Vagina (tissue), 2 donors: ENCODE measurements around the gene BASP1.

Experiments
- POLR2A ChIP-seq, 2 donors: fragments of 450-650 bp; IDR thresholded peaks; one replicate each; pipeline ENCODE4 v1.6.1; 2017; ENCODE audit warnings: antibody characterized with exemption in 2 of 2, mild to moderate bottlenecking in 2 of 2, moderate library complexity in 2 of 2
- POLR2AphosphoS5 ChIP-seq, 2 donors: sonication (generic); formaldehyde crosslinking; IDR thresholded peaks; one replicate each; pipeline ENCODE4 v1.9.0; 2017; ENCODE audit warnings: antibody characterized with exemption in 2 of 2, mild to moderate bottlenecking in 2 of 2, low read depth in 1 of 2; ENCODE audit not compliant: insufficient read depth in 1 of 2
- TF ChIP-seq, protein P1 (sequence below), 3 experiments: fragments of 450-650 bp in 2 of 3; fragments of 200-600 bp in 1 of 3; sonication (generic) in 1 of 3; IDR thresholded peaks; one replicate each; pipeline ENCODE4 v1.5.1; 2017 to 2019; ENCODE audit warnings: antibody characterized with exemption in 3 of 3, mild to moderate bottlenecking in 2 of 3, moderate library complexity in 2 of 3

DNA sequence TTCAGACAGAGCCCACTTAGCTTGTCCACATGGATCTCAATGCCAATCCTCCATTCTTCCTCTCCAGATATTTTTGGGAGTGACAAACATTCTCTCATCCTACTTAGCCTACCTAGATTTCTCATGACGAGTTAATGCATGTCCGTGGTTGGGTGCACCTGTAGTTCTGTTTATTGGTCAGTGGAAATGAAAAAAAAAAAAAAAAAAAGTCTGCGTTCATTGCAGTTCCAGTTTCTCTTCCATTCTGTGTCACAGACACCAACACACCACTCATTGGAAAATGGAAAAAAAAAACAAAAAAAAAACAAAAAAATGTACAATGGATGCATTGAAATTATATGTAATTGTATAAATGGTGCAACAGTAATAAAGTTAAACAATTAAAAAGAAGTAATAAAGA is 59.0 kb downstream of the BASP1 start:
- TF ChIP-seq, protein P1, sequence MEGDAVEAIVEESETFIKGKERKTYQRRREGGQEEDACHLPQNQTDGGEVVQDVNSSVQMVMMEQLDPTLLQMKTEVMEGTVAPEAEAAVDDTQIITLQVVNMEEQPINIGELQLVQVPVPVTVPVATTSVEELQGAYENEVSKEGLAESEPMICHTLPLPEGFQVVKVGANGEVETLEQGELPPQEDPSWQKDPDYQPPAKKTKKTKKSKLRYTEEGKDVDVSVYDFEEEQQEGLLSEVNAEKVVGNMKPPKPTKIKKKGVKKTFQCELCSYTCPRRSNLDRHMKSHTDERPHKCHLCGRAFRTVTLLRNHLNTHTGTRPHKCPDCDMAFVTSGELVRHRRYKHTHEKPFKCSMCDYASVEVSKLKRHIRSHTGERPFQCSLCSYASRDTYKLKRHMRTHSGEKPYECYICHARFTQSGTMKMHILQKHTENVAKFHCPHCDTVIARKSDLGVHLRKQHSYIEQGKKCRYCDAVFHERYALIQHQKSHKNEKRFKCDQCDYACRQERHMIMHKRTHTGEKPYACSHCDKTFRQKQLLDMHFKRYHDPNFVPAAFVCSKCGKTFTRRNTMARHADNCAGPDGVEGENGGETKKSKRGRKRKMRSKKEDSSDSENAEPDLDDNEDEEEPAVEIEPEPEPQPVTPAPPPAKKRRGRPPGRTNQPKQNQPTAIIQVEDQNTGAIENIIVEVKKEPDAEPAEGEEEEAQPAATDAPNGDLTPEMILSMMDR (IDR thresholded peaks at IDR 0.05): no peak
- no peak for TF ChIP-seq POLR2AphosphoS5 (IDR thresholded peaks at IDR 0.05; ENCODE audit: insufficient read depth in 1 of 2, low read depth in 1 of 2)
- no peak for TF ChIP-seq POLR2A (IDR thresholded peaks at IDR 0.05)
